ENCODE data around the gene PIGV. TPM values are rescaled to one million over a fixed set of nuclear protein-coding genes. Genes with fewer than 3 reads are reported as not detected.

The PIGV gene
- polyA plus RNA-seq (14.2 to 21.1 TPM (median 15.9 TPM) in 3 replicates), polyA minus RNA-seq (11.2 to 39.6 TPM (median 25.5 TPM) in 3 replicates)
- 3.2 TPM for polyA plus RNA-seq (2011; ENCODE audit: low read depth)
- 11.7 and 14.0 TPM in 2 replicates for polyA plus RNA-seq (2011; cell fraction: cytosol; rRNA removed)
- polyA plus RNA-seq (2011; cell fraction: nucleus; rRNA removed), result 26.1 and 26.9 TPM in 2 replicates
- polyA plus RNA-seq (2012; ENCODE audit: low replicate concordance), result 10.6 and 11.1 TPM in 2 replicates
- polyA minus RNA-seq (2011; cell fraction: cytosol; rRNA and poly(A)+ RNA removed), result 12.5 TPM
- 16.5 and 25.7 TPM in 2 replicates for polyA minus RNA-seq (2011; cell fraction: nucleus; rRNA and poly(A)+ RNA removed)

GRCh38 chr1:26787706-26788514 is at the start of gene PIGV:
Gene PIGV (plus strand): TSS chr1:26787950. CDS start chr1:26790816, 2,866 bp downstream.
- H3K4me3 ChIP-seq (ENCODE audit: control insufficient read depth in 2 of 3, extremely low read depth in 1 of 3, insufficient read depth in 2 of 3, low read depth in 1 of 3, low read length in 3 of 3), result peak within 1 kb of the TSS; percentile 67 to 85 (median 81)
- peak within 1 kb of the TSS; percentile 87 for H3K4me2 ChIP-seq (ENCODE audit: control insufficient read depth, extremely low read depth, insufficient read depth, low read depth, low read length)
- dilution Hi-C loops (cut with MboI; ENCODE audit: extremely low pct_ligation_motif_present, low sequenced_read_pairs), result no loop called here
- peaks cover 1% of the 10 kb centered on the region for H3K79me2 ChIP-seq (ENCODE audit: control insufficient read depth, insufficient read depth, low read length)
- H2AFZ ChIP-seq (ENCODE audit: control insufficient read depth, low read length), result peak within 1 kb of the TSS; percentile 78
- H3K27me3 ChIP-seq (ENCODE audit: control insufficient read depth, extremely low read depth, insufficient read depth, low read length), result no peaks in the 10 kb centered on the region
- peaks cover 4 to 7% of the 10 kb centered on the region in 2 experiments for H3K36me3 ChIP-seq (ENCODE audit: control insufficient read depth in 2 of 2, extremely low read depth in 1 of 2, insufficient read depth in 2 of 2, low read length in 2 of 2)
- H3K9ac ChIP-seq (ENCODE audit: control insufficient read depth, extremely low read depth, insufficient read depth, low read length), result peak within 1 kb of the TSS; percentile 94
- FAIRE-seq, result no peak
- TF ChIP-seq CTCF (optimal IDR thresholded peaks at IDR 0.05 in 1 of 3, IDR thresholded peaks at IDR 0.05 in 1 of 3, conservative IDR thresholded peaks at IDR 0.05 in 1 of 3; ENCODE audit: extremely low read depth in 1 of 3, insufficient read depth in 2 of 3, low read length in 3 of 3) (no peak), EZH2 (IDR thresholded peaks at IDR 0.05; ENCODE audit: low read length) (no peak)
- H3K9me3 ChIP-seq (ENCODE audit: control insufficient read depth, low read depth, low read length), result no peaks in the 10 kb centered on the region
- H3K4me1 ChIP-seq (ENCODE audit: control insufficient read depth, extremely low read depth, insufficient read depth, low read length), result peaks cover 28% of the 10 kb centered on the region
- H4K20me1 ChIP-seq (ENCODE audit: control insufficient read depth, extremely low read depth, insufficient read depth, low read length), result no peaks in the 10 kb centered on the region
- H3K27ac ChIP-seq (ENCODE audit: control insufficient read depth, insufficient read depth, low read length), result peak within 1 kb of the TSS; percentile 95
- no peaks in the 10 kb centered on the region for H3K9me1 ChIP-seq (ENCODE audit: control insufficient read depth, extremely low read depth, insufficient read depth, low read length)
- no peak for DNase-seq (ENCODE audit: low read depth, low spot score)

- no peak overlapping the region for H3K9ac ChIP-seq (ENCODE audit: control insufficient read depth, extremely low read depth, insufficient read depth, low read length)
- H3K4me1 ChIP-seq (ENCODE audit: control insufficient read depth, extremely low read depth, insufficient read depth, low read length), result peaks cover 10% of the 10 kb centered on the region
- TF ChIP-seq EZH2 (IDR thresholded peaks at IDR 0.05; ENCODE audit: low read length), result no peak
- no peak for TF ChIP-seq CTCF (optimal IDR thresholded peaks at IDR 0.05 in 1 of 3, IDR thresholded peaks at IDR 0.05 in 1 of 3, conservative IDR thresholded peaks at IDR 0.05 in 1 of 3; ENCODE audit: extremely low read depth in 1 of 3, insufficient read depth in 2 of 3, low read length in 3 of 3)
- no peaks in the 10 kb centered on the region for H3K27me3 ChIP-seq (ENCODE audit: control insufficient read depth, extremely low read depth, insufficient read depth, low read length)
- no peak overlapping the region for H3K4me2 ChIP-seq (ENCODE audit: control insufficient read depth, extremely low read depth, insufficient read depth, low read depth, low read length)
- DNase-seq (ENCODE audit: low read depth, low spot score) (no peak), FAIRE-seq (no peak)
- no peaks in the 10 kb centered on the region for H3K9me3 ChIP-seq (ENCODE audit: control insufficient read depth, low read depth, low read length)
- peaks cover 30 to 34% of the 10 kb centered on the region in 2 experiments for H3K36me3 ChIP-seq (ENCODE audit: control insufficient read depth in 2 of 2, extremely low read depth in 1 of 2, insufficient read depth in 2 of 2, low read length in 2 of 2)
- no peak overlapping the region for H2AFZ ChIP-seq (ENCODE audit: control insufficient read depth, low read length)
- no peaks in the 10 kb centered on the region for H4K20me1 ChIP-seq (ENCODE audit: control insufficient read depth, extremely low read depth, insufficient read depth, low read length)
- no peak overlapping the region for H3K4me3 ChIP-seq (ENCODE audit: control insufficient read depth in 2 of 3, extremely low read depth in 1 of 3, insufficient read depth in 2 of 3, low read depth in 1 of 3, low read length in 3 of 3)
- no peak overlapping the region for H3K27ac ChIP-seq (ENCODE audit: control insufficient read depth, insufficient read depth, low read length)
- no peaks in the 10 kb centered on the region for H3K9me1 ChIP-seq (ENCODE audit: control insufficient read depth, extremely low read depth, insufficient read depth, low read length)
- dilution Hi-C loops (cut with MboI; ENCODE audit: extremely low pct_ligation_motif_present, low sequenced_read_pairs), result no loop called here
- peaks cover 33% of the 10 kb centered on the region for H3K79me2 ChIP-seq (ENCODE audit: control insufficient read depth, insufficient read depth, low read length)
Observed at GRCh38 chr1:26739329-26739914, 48.3 kb upstream of the PIGV start.
